ENCODE data around the gene TENT4B.

TENT4B gene

DNA sequence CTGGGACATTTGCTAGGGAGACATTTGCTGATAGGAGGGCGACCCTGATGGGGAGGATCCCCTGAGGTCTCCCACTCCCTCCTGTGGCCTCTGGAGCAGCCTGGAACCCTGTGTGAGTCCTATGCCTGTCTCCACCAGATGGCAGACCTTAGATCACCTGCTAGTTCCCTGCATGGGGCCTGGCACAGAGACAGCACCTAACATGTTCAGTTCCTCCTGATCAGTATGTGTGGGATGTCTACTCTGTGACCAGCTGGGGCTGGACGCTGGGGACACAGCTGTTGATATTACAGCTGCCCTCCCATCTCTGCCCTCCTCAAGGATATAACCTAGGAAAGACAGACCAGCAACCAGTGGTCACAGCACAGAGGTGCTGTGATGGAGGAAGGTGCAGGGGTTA is 112.2 kb downstream of the TENT4B start:
- H3K4me3 ChIP-seq = no peak overlapping the region
- peak overlapping the region in 18 of 21 experiments; percentile 19 to 99 (median 82) for H3K27ac ChIP-seq

DNA sequence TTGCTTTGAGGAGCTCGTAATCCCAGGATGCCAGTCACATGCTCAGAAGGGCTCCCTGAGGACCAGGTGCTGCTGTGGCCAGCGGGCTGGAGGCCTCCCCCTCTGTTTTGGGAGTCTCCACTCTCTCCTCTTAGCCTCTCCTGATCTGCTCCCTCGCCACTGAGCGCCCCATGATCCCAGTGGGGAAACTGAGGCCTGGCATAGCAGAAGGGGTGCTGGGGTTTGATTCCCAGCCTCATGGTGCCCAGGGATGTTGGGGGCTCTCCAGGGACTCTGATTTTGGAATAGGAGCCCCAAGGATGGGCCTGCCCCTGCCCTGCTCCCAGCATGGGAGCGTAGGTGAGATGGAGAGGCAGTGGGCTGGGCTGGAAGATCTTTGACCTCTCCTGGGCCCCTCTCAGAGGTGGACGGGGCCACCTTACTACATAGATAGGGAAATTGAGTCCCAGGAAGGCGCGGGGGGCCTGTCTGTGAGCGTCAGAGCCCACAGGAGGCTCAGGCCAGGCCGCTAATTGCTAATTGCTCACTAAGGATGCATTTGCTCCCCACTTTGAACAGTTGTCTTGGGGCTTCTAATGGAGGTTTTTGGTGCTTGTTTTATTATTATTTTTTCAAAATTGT is 112.7 kb downstream of the TENT4B start:
- H3K4me3 ChIP-seq = peak overlapping the region in 4 of 7 experiments; percentile 37 to 48 (median 42)
- peak overlapping the region in 20 of 21 experiments; percentile 19 to 99 (median 81) for H3K27ac ChIP-seq

DNA sequence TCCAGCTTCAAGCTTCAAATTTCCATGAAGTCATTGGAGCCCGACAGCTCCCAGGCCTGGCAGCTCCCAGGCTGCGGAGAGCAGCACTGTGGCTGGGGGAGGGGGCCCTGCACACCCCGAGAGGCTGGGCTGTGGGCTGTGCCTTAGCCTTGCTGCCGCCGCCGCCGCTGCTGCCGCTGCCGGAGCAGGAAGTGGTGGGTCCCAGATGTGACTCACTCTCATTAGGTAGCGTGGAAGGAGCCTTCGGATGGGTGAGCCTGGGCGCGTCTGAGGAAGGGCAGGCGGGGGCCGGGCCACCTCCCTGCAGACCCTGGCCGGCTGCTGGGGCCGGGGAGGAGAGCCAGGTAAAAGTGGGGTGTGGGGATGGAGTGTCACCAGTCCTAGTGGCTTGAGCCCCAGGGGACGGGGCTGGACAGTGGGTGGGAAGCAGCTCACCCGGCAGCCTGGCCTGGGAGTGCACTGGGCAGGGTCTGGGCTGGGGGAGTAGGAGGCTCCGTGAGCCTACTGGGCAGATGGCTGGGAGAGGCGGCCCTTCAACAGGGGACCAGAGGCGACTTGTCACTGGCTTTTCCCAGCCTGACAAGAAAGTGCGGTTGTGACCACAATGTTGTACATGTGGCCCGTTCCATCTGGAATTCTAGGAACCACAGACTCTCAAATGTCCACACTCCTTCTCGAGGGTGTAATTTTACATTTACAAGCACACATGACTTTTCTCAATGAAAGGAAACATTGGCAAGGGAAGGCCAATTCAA is 113.4 kb downstream of the TENT4B start, which contains the start of gene ADCY7:
ADCY7 (plus strand) TSS at position 215 of the 755 bp plus-strand sequence. CDS start 21,629 bp downstream, outside the sequence.
- Histone ChIP-seq H3K4me3 (peak within 1 kb of the TSS; percentile 29 to 48 (median 39)), H3K27ac (peak within 1 kb of the TSS in 20 of 21 experiments; percentile 19 to 99 (median 82))

DNA sequence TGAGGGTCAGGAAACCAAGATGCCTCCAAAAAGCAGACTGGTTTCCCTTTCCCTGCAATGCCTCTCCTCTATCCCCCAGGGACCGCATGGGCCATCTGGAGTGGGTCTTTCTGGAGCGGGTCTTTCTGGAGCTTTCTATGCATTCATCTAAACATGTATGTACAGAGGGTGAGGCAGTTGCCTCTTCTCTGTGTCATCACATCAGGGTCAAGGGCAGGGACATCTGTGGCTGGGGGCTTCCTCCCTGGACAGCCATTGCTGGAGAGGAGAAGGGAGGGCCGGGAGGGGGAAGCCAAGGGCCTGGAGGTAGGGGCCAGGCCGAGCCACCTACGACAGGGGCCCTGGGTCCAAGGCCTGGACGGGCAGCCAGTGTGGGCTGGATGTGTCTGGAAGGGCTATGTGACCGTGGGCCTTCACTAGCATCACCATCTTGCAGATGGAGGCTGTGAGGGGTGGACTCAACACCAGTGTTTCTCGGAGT is 114.1 kb downstream of the TENT4B start:
- H3K4me3 ChIP-seq = peak overlapping the region; percentile 29 to 48 (median 39)

DNA sequence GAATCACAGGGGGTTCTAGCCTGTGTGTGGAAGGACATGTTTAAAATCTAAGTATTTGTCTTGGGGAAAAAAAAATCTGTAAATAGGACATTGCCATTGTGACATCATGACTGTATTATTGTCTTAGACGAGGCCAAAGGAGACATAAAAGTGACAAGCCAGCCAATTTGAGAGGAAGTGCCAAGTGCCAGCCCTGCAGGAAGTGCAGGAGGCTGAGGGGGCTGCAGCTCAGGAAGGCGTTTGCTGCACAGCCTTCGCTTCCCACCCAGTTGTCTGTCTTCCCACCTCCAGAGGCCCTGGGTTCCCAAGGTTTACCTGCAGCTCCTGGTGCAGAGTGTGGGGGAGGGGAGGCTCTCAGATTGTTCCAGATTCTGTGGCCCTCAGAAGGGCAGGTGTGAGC is 114.5 kb downstream of the TENT4B start:
- peak overlapping the region in 17 of 21 experiments; percentile 19 to 99 (median 81) for H3K27ac ChIP-seq

More for the DNA sequence above, 114.1 kb downstream of the TENT4B start:
- peak overlapping the region in 19 of 21 experiments; percentile 19 to 99 (median 81) for H3K27ac ChIP-seq

DNA sequence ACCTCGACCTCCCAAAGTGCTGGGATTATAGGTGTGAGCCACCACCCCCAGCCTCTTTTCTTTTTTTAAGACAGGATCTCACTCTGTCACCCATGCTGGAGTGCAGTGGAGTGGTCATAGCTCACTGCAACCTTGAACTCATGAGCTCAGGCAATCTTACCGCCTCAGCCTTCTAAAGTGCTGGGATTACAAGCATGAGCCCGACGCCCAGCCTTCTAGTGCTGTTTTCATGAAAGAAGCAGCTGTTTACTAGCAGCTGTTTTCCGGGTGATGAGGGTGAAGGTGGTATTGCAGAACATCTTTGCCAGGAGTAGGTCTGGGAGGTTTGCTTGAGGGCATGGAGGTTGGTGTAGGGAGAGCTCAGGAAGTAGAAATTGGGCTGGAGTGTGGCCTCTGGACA is 115.2 kb downstream of the TENT4B start:
- H3K27ac ChIP-seq = peak overlapping the region in 11 of 21 experiments; percentile 11 to 99 (median 83)
- peak overlapping the region in 4 of 7 experiments; percentile 29 to 48 (median 38) for H3K4me3 ChIP-seq

More for the DNA sequence above, 114.5 kb downstream of the TENT4B start:
- H3K4me3 ChIP-seq = peak overlapping the region; percentile 29 to 48 (median 39)

DNA sequence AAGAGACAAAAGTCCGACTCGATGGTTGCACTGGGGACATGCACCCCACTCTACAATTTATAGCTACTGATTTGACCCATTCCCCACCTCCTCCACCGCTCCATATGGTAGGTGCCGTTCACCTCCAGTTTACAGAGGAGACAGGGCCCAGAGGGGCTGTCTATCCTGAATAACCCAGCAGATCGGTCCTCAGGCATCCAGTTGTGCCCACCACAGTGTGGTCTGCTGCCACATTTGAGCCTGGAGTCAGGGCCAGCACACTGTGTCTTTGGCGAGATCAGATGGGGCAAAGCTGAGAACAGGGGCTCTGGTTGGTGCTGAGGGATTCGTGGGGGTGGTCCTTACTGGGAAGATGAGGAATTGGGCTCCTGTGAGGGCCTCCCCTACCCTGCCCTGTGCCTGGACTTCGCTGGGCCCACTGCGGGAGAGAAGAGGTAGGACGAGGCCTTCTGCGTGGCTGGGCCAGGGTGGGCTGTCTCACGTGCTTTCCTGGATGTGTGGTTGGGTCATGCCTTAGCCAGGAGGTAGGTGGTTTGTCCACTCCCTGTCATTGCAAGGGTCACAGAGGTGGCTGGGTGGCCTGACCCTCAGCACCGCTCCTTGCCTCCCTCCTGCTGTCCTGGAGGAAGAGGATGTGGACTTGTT is 116.1 kb downstream of the TENT4B start:
- H3K27ac ChIP-seq = peak overlapping the region in 3 of 21 experiments; percentile 4 to 99 (median 34)
- H3K4me3 ChIP-seq = no peak overlapping the region

DNA sequence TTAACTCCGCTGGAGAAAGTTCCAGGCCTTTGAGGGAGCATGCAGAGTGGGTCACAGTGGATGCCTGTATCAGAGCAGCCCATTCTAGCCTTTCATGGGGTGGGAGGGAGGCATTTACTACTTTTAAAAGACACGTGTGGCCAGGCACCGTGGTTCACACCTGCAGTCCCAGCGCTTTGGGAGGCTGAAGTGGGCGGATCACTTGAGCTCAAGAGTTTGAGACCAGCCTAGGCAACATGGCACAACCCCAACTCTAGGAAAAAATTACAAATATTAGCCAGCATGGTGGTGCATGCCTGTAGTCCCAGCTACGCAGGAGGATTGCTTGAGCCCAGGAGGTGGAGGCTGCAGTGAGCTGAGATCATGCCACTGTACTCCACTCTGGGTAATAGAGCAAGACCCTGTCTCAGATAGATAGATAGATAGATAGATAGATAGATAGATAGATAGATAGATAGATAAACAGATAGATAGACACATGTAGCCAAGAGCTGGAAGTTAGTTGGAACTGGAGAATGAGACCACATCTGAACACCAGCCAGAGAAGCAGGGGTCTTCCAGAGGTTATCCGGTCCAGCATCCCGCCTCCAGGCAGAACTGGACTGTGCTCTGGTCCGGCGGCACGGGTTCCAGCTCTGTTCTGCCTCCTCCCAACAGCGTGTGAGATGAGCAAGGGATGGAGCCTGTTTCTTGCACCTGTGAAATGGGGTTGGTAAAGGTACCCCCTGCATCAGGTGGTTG is 116.8 kb downstream of the TENT4B start:
- peak overlapping the region in 3 of 21 experiments; percentile 4 to 99 (median 34) for H3K27ac ChIP-seq

DNA sequence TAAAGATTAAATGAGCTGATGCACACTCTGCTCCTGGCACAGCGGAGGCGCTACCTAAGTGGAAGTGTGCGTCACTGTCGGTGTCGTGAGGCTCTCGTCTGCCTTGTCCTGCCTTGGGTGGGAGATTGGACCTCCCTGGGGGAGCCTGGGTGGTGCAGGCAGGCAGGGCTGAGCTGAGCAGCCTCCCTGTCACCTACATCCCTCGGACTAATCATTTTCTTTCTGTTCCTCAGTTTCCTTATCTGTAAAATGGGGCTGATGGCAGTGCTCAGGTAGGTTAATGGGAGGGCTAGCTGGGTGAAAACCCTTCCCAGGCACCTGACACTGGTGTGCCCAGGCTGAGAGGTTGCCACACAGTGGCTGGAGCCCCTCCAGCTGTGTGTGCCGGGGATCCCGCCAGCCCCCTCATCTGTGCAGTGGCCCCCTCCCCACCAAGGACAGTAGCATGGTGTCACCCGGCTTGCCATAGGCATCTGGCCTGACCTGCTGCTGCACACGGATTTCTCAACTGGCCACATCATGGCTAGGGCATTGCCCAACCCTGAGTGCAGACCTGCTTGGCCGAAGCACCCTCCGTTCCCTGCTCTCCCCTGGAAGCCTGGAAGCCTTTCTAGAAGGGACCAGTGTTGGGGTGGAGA is 117.5 kb downstream of the TENT4B start:
- H3K4me3 ChIP-seq = no peak overlapping the region
- H3K27ac ChIP-seq = peak overlapping the region in 4 of 21 experiments; percentile 8 to 99 (median 64)

More for the DNA sequence above, 116.8 kb downstream of the TENT4B start:
- no peak overlapping the region for H3K4me3 ChIP-seq

DNA sequence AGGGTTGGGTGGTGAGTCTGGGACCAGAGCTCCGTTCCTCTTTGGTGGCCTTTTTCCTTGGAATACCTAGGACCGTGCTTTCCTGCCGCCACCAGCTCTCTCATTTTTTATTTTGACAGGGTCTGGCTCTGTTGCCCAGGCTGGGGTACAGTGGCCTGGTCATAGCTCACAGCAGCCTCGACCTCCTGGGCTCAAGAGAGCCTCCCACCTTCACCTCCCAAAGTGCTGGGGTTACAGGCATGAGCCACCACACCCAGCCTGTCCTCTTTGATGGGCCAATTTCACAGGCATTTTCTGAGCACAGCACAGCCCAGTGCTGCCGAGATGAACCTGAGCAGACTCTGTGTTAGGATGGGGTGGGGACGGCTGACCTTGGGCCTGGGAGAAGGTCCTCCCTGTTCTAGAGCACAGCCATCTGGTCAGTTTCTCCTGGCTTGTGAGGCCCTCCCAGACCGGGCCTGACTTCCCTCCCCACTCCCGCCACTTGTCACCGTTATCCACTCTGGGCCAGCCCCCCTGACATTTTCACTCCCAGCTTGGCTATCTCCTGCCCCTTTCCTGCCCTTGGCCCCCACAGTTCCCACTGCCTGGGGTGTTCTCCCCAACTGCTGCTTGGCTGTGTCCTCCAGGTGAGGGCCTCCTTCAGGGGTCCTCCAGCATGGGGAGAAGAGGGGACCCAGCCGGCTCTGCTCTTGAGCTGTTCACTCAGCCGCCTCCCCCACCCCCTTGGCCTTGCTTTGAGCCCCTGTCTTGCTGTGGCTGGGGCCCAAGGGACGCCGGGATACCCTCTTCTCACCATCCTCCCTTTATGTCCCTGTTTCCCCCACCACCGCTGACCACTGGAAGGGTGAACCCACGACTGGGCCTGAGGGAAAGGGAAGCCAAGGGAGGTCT is 118.3 kb downstream of the TENT4B start:
- Histone ChIP-seq H3K27ac (peak overlapping the region in 11 of 21 experiments; percentile 7 to 99 (median 31)), H3K4me3 (no peak overlapping the region)

DNA sequence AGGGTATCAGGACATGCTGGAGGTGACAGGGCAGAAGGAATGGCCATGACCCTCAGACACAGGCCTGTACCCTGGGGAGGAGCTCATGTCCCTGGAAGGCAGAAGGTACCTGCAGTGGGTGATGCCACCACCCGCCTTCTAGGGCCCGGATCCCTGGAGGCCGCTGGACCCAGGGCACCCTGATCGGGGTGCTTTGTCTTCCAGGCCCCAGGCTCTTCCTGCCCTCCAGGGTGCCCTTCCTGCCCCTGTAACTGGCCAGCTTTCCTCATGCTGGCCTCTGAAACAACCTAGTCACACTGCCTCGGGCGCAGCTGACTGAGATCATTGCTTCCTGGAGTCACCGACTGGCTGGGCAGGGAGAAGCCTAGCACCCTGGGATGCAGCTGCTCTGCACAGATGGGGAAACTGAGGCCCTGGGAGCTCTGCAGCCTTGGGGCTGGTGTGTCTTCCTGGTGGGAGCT is 119.0 kb downstream of the TENT4B start:
- Histone ChIP-seq H3K4me3 (no peak overlapping the region), H3K27ac (peak overlapping the region in 10 of 21 experiments; percentile 7 to 99 (median 87))

DNA sequence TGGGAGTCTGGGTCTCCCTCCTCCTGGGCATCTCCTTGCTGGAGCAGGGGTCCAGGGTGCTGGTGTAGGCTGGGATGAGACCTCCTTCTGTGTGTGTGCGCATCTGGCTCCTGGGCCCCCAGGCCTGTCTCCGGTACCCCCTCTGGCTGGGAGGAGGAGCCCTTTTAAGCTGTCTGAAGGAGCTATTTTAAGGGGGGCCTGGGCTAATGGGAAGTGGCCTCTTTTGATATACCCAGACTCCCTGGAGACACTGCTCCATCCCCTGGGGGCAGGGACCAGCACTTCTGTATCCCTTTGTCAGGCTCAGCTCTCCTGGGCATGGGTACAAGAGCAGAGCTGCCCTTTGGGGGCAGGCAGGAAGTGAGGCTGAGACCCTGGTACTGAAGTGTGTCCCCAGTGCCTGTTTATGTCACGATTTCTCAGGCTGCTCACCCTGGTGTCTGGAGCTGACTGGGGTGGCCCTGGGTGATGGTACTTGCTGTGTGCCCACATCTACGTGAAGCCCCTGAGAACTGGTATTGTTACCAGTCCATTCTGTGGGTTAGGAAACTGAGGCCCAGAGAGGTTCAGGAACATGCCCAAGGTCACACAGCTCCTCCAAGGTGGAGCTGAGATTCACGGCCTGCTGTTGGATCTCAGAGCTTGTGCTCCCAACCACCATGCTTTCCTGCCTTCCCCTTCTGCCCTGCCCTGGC is 119.7 kb downstream of the TENT4B start:
- Histone ChIP-seq H3K27ac (peak overlapping the region in 14 of 21 experiments; percentile 7 to 99 (median 88)), H3K4me3 (no peak overlapping the region)

DNA sequence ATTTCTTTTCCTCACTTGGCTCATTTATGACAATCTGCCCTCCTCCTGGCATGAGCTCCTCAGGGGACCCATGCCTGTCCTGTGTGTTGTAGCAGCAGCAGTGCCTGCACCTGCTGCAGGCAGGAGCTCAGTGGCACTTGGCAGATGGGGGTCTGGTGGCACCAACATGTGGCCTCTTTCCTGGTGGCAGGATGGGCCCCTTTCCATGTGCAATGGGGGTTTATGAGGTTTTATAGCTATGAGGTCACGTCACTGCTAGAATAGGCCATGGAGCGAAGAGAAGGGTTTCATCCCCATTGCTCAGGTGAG is 120.2 kb downstream of the TENT4B start:
- Histone ChIP-seq H3K4me3 (no peak overlapping the region), H3K27ac (peak overlapping the region in 16 of 21 experiments; percentile 55 to 99 (median 90))

DNA sequence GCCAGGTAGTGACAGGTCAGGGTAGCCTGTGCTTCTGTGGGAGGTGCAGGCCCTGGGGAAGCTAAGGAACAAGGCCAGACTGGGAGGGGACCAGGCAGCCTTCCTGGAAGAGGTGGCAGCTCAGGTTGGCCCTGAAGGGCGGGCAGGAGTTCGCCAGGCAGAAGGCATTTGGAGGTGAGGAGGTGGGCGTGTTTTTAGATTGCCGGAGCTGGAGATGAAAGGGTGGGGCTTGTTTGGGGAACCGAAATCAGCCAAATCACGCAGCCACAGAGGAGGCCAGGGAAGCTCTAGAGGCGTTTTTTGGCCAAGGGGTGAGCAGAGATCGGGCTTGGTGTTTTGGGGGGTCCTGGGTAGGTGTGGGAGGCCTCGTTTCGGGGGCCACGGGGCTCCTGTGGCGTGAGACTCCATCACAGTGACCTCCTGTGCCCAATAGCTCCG is 120.8 kb downstream of the TENT4B start:
- H3K4me3 ChIP-seq = peak overlapping the region; percentile 23 to 37 (median 29)
- peak overlapping the region; percentile 25 to 99 (median 85) for H3K27ac ChIP-seq

DNA sequence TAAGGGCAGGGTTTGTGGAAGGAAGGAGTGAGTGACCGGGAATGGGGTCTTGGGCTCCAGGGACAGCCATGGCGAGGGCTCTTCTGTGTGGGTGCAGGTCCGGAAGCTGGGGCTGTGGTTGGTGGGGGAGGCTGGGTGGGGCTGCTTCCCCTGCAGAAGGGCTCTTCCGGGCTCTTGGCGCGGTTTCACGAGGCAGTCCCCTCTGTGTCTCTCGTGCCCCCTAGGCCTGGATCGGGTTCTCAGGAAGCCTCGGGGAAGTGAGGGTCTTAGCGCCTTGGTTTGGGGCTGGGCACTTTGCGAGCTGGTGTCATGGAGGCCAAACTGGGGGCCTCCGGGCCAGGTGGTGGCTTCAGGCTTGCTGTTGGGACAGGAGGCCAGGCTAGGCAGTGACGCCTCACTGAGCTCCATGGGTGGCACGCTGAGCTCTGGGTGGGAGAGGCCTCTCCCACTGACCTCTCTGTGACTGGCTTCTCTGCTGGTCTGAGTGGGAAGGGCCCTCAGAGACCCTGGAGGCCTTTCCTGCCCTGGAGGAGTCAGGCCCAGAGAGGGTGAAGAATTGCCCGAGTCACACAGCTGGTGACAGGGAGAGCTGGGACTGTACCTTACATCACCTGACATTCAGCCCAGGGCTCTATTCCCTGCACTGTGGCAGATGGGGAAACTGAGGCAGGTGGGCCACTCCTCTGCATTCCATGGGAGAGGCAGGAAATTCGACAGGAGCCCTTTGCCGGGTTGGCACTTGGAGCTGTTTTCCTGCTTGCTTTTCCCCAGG is 121.4 kb downstream of the TENT4B start:
- H3K4me3 ChIP-seq = peak overlapping the region; percentile 23 to 37 (median 29)
- peak overlapping the region; percentile 55 to 99 (median 85) for H3K27ac ChIP-seq

DNA sequence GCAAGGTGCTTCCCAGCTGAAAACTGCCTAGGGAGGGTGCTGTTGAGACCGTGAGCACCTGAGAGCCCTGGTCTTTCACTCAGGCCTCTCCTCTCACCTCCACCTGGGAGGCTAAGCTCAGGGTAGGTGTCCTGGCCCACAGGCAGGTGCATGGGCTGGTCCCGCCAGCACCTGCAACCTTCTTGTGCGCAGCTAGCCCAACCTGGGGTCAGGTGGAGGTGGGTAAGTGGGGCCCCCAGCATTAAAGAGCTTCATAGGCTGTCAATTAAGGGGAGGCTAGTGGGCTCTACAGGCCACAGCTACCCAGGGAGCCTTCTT is 122.0 kb downstream of the TENT4B start:
- H3K4me3 ChIP-seq = peak overlapping the region; percentile 23 to 37 (median 29)
- H3K27ac ChIP-seq = peak overlapping the region in 20 of 21 experiments; percentile 55 to 99 (median 86)
